GM12801 (cell line): ENCODE data around the gene USP9Y.

Experiments
- TF ChIP-seq, protein P1 (sequence below): IDR thresholded peaks from one replicate; pipeline ENCODE4 v1.5.1; 2011; ENCODE audit warnings: control low read depth; ENCODE audit not compliant: insufficient read length; ENCODE audit errors: extremely low read depth

The USP9Y gene, protein sequence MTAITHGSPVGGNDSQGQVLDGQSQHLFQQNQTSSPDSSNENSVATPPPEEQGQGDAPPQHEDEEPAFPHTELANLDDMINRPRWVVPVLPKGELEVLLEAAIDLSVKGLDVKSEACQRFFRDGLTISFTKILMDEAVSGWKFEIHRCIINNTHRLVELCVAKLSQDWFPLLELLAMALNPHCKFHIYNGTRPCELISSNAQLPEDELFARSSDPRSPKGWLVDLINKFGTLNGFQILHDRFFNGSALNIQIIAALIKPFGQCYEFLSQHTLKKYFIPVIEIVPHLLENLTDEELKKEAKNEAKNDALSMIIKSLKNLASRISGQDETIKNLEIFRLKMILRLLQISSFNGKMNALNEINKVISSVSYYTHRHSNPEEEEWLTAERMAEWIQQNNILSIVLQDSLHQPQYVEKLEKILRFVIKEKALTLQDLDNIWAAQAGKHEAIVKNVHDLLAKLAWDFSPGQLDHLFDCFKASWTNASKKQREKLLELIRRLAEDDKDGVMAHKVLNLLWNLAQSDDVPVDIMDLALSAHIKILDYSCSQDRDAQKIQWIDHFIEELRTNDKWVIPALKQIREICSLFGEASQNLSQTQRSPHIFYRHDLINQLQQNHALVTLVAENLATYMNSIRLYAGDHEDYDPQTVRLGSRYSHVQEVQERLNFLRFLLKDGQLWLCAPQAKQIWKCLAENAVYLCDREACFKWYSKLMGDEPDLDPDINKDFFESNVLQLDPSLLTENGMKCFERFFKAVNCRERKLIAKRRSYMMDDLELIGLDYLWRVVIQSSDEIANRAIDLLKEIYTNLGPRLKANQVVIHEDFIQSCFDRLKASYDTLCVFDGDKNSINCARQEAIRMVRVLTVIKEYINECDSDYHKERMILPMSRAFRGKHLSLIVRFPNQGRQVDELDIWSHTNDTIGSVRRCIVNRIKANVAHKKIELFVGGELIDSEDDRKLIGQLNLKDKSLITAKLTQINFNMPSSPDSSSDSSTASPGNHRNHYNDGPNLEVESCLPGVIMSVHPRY (N-terminal part only)

DNA sequence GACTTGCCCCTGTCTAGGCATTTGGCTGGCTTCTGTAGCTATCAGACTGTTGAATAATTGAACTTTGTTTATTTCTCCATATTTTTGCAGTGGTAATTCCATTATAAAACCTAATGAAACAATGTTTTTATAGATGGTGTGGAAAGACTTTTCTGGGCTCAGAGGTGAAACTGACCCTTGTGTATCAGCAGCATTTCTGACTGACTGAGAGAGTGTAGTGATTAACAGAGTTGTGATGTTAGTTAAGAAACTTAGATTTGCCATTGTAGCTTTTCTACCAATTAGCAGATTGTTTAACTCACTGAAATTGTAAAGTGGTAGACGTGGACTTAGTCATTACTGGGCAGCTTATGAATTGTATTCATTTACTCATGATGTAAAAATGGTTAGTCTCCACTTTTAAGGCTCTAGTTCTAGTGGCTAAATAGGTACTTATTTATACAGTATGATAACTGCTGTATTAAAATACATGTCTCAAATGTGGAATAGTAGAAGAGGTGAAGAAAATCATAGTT is at the start of gene USP9Y:
TSS of gene USP9Y (plus strand) at position 51 of the 515 bp plus-strand sequence. CDS start 8,217 bp downstream, outside the sequence.
- TF ChIP-seq, protein P1, sequence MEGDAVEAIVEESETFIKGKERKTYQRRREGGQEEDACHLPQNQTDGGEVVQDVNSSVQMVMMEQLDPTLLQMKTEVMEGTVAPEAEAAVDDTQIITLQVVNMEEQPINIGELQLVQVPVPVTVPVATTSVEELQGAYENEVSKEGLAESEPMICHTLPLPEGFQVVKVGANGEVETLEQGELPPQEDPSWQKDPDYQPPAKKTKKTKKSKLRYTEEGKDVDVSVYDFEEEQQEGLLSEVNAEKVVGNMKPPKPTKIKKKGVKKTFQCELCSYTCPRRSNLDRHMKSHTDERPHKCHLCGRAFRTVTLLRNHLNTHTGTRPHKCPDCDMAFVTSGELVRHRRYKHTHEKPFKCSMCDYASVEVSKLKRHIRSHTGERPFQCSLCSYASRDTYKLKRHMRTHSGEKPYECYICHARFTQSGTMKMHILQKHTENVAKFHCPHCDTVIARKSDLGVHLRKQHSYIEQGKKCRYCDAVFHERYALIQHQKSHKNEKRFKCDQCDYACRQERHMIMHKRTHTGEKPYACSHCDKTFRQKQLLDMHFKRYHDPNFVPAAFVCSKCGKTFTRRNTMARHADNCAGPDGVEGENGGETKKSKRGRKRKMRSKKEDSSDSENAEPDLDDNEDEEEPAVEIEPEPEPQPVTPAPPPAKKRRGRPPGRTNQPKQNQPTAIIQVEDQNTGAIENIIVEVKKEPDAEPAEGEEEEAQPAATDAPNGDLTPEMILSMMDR, result no peak

DNA sequence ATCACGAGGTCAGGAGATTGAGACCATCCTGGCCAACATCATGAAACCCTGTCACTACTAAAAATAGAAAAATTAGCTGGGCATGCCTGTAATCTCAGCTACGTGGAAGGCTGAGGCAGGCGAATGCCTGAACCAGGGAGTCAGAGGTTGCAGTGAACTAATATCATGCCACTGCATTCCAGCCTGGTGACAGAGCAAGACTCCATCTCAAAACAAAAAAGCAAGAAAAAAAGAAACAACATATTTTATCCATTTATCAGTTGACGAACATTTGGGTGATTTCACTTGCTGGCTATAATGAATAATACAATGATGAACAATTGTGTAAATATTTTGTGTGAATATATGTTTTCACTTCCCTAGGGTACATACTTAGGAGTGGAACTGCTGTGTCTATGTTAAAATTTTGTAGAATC is 49.4 kb upstream of the USP9Y start:
- TF ChIP-seq, protein P1, result no peak

DNA sequence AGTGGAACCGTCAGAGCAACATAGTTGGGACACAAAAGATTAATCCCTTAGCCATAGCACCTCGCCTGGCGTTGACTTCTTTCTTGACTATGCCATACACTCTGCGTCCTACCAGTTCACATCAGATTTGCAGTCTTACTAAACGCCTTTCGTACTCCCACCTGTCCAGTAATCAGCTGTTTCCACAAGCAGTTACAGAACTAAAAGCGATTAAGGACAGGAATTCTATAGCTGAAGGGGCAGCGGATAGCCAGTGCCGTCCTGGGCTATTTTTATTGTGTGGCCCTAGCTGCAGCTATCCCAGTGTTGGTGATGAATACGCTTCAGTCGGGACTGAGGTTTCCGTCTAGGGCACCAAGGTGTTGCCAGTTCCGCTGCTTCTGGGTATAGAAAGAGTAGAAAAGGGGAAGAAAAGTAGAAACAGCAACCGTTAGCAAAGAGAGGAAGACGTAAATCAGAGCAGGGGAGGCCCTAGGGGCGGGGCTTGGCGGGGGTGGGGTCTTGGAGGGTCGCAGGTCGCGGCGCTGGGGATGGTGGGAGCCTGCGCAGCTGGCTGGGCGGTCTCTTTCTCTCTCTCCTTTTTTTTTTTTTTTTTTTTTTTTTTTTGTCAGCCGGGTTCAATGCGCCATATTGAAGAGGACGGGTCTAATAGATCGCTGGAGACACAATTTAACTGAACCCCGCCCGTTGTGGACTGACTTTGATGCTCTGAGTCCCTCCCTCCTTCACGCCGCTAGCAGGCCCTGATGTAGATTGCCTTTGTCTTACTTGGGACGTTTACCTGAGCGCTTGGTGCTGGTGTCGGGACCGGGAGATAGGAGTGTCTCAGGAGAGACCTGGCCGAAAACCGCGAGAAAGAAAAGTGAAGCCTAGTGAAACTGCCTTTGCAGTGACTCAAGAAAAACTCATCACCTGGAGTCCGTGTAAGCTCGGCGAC is 39.0 kb upstream of the USP9Y start:
- TF ChIP-seq, protein P1, result no peak

DNA sequence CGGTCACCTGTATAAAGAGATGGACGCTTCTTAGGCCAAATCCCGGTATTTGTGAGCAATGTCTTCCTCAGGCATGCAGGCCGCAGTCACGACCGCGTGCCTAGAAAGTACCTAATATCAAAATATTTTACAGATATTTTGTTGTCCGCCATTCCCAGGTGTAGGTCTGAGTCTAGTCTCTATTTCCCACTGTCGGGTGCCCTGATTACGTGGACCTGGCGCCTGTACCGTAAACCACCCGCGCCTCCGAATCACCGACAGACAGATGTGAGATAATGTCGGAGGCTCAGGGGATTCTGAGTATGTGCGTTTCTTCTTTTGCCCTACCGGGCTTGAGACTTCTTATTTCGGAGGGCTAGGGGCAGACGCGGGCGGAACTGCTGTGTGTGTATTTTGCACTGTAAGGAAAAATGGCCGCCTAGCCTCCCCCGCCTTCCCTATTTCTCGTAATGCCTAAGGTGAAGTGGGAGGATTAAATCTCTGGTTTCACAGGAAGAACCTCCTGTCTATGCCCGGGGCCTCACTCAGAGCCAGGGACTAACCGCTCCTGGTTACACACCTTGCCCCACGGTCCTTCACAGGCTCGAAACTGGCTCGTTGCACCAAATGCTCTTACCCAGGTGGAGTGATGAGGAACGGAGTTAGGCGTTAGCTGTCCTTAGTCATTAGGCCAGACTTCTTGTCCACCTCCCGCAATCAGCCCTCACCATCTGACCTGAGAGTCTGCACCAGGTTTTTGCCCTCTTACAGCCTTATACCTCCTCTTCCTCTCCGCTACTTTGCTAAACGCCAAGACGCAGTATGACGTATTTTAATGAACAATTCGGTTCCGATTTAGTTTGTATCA is 38.1 kb upstream of the USP9Y start:
- TF ChIP-seq, protein P1, result no peak

DNA sequence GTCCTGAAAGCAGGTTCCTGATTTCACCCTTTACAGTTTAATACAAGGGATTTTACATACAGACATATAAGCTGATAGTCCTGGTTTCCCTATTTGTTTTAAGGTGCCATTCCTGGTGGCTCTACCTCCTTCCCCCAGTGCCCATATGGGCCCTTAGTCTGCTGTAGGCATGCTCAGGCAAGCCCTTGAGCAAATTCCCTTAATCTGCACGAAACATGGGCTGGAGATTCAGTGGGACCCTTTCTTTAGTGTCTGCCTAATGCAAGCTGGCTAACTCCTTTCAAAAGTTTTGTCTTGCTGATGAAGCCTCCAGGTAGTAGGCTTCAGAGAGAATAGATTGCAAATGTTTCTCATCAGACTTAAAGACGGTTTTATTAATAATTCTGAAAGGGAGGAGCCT is 22.9 kb upstream of the USP9Y start:
- TF ChIP-seq, protein P1, result no peak

DNA sequence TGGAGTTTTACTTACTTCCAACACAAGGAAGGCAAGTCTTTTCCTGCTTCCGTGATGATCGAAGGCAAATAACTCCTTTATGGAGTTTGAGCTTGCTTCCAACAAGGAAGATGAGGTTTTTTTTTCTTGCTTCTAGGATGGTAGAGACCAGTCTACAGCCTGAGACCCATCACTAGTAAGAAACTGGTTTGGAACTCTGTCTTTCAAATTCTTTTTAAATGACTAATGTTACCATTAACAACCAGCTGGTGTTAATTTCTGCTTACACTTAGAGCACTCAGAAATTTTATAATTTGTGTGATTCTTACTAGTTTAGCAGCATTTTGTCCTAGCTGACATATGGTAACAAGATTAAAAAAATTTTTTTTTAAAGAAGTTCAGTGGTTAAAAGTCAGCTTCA is 19.5 kb upstream of the USP9Y start:
- TF ChIP-seq, protein P1, result no peak
